Activated T-helper 2 cell treated with anti-CD3 and anti-CD28 coated beads, Interferon-gamma antibody, Interleukin-2, Interleukin-4, amounts not matched to agents 10 μg/mL and 5 μg/mL and 100 μg/mL, durations not matched to agents 14 hours and 24 hours and 36 hours (primary cell): ENCODE results near the gene CHD2. TPM values are rescaled to one million over a fixed set of nuclear protein-coding genes. Genes with fewer than 3 reads are reported as not detected.
A peak's percentile ranks its signal among the peaks of the same experiment; 100 is the strongest.

Experiments
- DNase-seq: peaks from one replicate; pipeline ENCODE4 v3.0.0; 2021; ENCODE audit warnings: low spot score
- H3K27ac Mint-ChIP-seq: one replicate; pipeline ENCODE4 v1.8.0; 2021; ENCODE audit warnings: mixed read lengths
- H3K27me3 Mint-ChIP-seq: one replicate; pipeline ENCODE4 v1.8.0; 2021; ENCODE audit warnings: low read depth, mixed read lengths
- H3K36me3 Mint-ChIP-seq: one replicate; pipeline ENCODE4 v1.8.0; 2021; ENCODE audit warnings: low read depth, mixed read lengths
- H3K4me1 Mint-ChIP-seq: one replicate; pipeline ENCODE4 v1.8.0; 2021; ENCODE audit warnings: low read depth, mixed read lengths
- H3K4me3 Mint-ChIP-seq: one replicate; pipeline ENCODE4 v1.8.0; 2021; ENCODE audit warnings: low read depth, mild to moderate bottlenecking, moderate library complexity, mixed read lengths
- H3K9me3 Mint-ChIP-seq: one replicate; pipeline ENCODE4 v1.8.0; 2021; ENCODE audit warnings: mixed read lengths
- intact Hi-C: fragments of 100-400 bp; cut with micrococcal nuclease; formaldehyde crosslinking; loops from one replicate; pipeline ENCODE4 v1.15.1; 2023
- total RNA-seq: library from RNA; stranded (reverse); gene quantifications from 2 replicates; pipeline ENCODE4 v1.2.3, GENCODE V29; 2022

CHD2 gene
- total RNA-seq, 1 donor from 2014 or later: 111 TPM

GRCh38 chr15:93073465-93073952 lies 173.4 kb downstream of the CHD2 start:
- no peaks in the 10 kb centered on the region for H3K36me3 Mint-ChIP-seq
- H3K27me3 Mint-ChIP-seq: peaks cover 66% of the 10 kb centered on the region
- peak overlapping the region; percentile 66 for H3K4me3 Mint-ChIP-seq
- H3K27ac Mint-ChIP-seq: no peak overlapping the region
- no peaks in the 10 kb centered on the region for H3K9me3 Mint-ChIP-seq
- no peak for DNase-seq
- peaks cover 8% of the 10 kb centered on the region for H3K4me1 Mint-ChIP-seq
- intact Hi-C loops: no loop called here

DNA sequence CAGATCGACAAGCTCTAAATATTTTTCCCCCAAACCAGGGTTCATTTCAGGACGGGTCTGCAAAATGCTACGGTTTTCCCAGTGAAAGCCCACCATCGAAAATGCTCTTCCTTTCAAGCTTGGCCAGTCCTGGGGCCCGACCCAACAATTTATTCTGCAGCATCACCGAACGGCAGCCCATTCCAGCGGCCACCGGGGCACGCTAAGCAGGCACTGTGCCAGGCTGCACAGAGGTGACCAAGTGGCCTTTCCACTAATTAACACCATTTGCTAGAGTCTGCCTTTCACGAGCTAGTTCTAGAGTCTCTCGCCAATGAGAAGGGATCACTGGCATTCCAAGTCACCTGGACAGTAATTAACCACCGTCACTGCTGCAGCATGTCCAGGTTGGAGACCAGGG lies 174.5 kb downstream of the CHD2 start:
- Mint-ChIP-seq H3K4me1 (peaks cover 8% of the 10 kb centered on the region), H3K9me3 (no peaks in the 10 kb centered on the region), H3K27ac (no peak overlapping the region), H3K4me3 (no peak overlapping the region), H3K27me3 (peaks cover 64% of the 10 kb centered on the region), H3K36me3 (no peaks in the 10 kb centered on the region)
- no peak for DNase-seq
- intact Hi-C loops: no loop called here

DNA sequence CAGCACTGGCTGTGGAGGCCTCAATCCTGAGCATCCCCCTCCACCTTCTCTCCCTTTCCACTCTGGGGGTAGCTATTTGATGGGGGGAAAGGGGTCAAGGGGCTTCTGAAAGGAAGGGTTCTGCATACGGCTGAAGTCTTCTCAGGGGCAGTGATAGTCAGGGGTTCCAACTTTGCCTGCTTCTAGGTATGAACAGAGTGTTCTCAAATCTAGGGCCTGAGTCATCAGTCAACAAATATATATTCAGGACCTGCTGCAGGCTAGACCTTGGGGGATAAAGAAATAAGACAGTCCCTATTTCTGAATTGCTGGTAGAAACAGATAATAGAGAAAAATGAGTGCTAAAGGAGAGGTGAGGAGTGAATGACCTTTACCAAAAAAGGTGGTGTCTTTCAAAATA lies 176.1 kb downstream of the CHD2 start:
- H3K9me3 Mint-ChIP-seq: no peaks in the 10 kb centered on the region
- H3K27ac Mint-ChIP-seq: no peak overlapping the region
- DNase-seq: no peak
- no peaks in the 10 kb centered on the region for H3K36me3 Mint-ChIP-seq
- intact Hi-C loops: no loop called here
- peaks cover 62% of the 10 kb centered on the region for H3K27me3 Mint-ChIP-seq
- H3K4me1 Mint-ChIP-seq: peaks cover 8% of the 10 kb centered on the region
- no peak overlapping the region for H3K4me3 Mint-ChIP-seq

DNA sequence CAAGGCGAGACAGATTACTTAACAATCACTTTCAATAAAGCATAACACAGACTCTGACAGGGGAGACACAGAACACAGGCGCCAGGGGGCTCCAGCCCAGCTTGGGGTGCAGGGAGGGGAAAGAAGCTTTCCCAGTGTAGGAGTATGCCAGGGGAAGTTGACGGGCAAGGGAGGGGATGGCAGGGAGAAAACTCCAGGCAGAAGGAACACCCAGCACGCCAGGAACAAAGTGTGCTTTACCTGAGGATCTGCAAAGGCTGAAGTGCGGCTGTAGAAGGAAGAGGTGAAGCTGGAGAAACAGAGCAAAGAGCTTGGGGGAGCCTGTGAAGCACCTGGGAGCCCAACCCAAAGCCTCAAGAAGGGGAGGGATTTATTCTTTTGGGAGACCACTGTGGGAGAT lies 176.8 kb downstream of the CHD2 start:
- Mint-ChIP-seq H3K4me1 (peaks cover 6% of the 10 kb centered on the region), H3K27me3 (peaks cover 57% of the 10 kb centered on the region), H3K4me3 (no peak overlapping the region), H3K27ac (no peak overlapping the region), H3K36me3 (no peaks in the 10 kb centered on the region), H3K9me3 (no peaks in the 10 kb centered on the region)
- intact Hi-C loops: no loop called here
- DNase-seq: no peak

Other genes with a start within 250 kb of the CHD2 start
- gene FAM174B, start 244.5 kb upstream of the CHD2 start, total RNA-seq: 3.0 and 3.7 TPM in 2 replicates
- gene RGMA, start 188.9 kb downstream of the CHD2 start, total RNA-seq: not detected in 2 replicates